H1 (cell line): ENCODE measurements around the gene PLSCR3. TPM values are rescaled to one million over a fixed set of nuclear protein-coding genes. Genes with fewer than 3 reads are reported as not detected.

ENCODE experiments used
- CREB1 ChIP-seq: IDR thresholded peaks from 2 replicates; pipeline ENCODE4 v1.6.1; 2012; ENCODE audit warnings: inconsistent platforms
- HDAC2 ChIP-seq, 2 experiments: fragments of 300-600 bp in 1 of 2; sonication (generic) in 1 of 2; IDR thresholded peaks; 2 replicates each; pipeline ENCODE4 v1.6.1; 2011 to 2012; ENCODE audit warnings: low read depth in 2 of 2, low read length in 2 of 2, mild to moderate bottlenecking in 2 of 2, moderate library complexity in 2 of 2, borderline replicate concordance in 1 of 2, inconsistent platforms in 1 of 2
- SIRT6 ChIP-seq: IDR thresholded peaks from one replicate; pipeline ENCODE4 v1.7.1; 2012; ENCODE audit warnings: low read length, inconsistent platforms
- TCF12 ChIP-seq: IDR thresholded peaks from 2 replicates; pipeline ENCODE4 v1.6.1; 2011; ENCODE audit warnings: low read depth, mild to moderate bottlenecking, low read length
- polyA plus RNA-seq, 7 experiments: library from polyadenylated mRNA; depleted of rRNA in 3 of 7; stranded (reverse) in 5 of 7; unstranded in 2 of 7; fragments of >200 nt in 5 of 7; fragments of 200-250 nt in 2 of 7; gene quantifications; 1 replicate in 5 of 7; 2 replicates in 1 of 7; 4 replicates in 1 of 7; pipeline versions ENCODE4 v1.2.1 to v1.2.3, GENCODE V29; 2011 to 2013; ENCODE audit warnings: missing spikeins in 2 of 7, mixed read lengths in 2 of 7
- total RNA-seq: library from RNA; stranded (reverse); fragmentation: NEBNext Ultra II Directional; extraction: Animal tissue kit (Norgen Biotek cat#: 25700); gene quantifications from 2 replicates; pipeline ENCODE4 v1.2.1, GENCODE V29; 2021
- TF ChIP-seq, protein P1 (sequence below), 3 experiments: IDR thresholded peaks; 1 replicate in 2 of 3; 2 replicates in 1 of 3; pipeline versions ENCODE4 v1.5.1 to v1.6.1; 2011; ENCODE audit warnings: low read length in 3 of 3, mild to moderate bottlenecking in 3 of 3, inconsistent platforms in 2 of 3, low read depth in 1 of 3, moderate library complexity in 1 of 3; ENCODE audit not compliant: insufficient read depth in 1 of 3; ENCODE audit errors: control extremely low read depth in 1 of 3

The PLSCR3 gene
- total and polyA plus RNA-seq, 2 of the 8 experiments (the other 6 are each of a cell fraction or from before 2014, with no cell fraction given), result 36.1 to 38.7 TPM

DNA sequence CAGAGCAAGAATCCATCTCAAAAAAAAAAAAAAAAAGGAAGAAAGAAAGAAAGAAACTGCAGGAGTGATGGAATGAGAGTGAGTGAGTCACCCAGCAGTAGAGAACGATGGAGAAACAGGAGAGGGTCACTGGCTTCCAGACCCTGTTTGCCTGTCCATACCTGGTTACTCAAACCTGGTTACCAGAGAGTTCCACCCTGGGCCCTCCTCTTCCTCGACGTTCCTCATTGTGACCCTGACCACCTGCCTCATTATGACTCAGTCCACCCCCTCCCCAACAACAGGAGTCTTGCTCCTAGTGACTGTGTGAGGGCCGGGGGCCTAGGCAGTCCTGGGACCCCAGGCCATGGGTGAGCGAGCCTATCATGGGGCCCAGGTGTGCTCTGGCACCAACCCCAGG is 34.2 kb upstream of the PLSCR3 start, which contains the start of gene SPEM3 (continued):
- TF ChIP-seq, protein P1, sequence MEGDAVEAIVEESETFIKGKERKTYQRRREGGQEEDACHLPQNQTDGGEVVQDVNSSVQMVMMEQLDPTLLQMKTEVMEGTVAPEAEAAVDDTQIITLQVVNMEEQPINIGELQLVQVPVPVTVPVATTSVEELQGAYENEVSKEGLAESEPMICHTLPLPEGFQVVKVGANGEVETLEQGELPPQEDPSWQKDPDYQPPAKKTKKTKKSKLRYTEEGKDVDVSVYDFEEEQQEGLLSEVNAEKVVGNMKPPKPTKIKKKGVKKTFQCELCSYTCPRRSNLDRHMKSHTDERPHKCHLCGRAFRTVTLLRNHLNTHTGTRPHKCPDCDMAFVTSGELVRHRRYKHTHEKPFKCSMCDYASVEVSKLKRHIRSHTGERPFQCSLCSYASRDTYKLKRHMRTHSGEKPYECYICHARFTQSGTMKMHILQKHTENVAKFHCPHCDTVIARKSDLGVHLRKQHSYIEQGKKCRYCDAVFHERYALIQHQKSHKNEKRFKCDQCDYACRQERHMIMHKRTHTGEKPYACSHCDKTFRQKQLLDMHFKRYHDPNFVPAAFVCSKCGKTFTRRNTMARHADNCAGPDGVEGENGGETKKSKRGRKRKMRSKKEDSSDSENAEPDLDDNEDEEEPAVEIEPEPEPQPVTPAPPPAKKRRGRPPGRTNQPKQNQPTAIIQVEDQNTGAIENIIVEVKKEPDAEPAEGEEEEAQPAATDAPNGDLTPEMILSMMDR (IDR thresholded peaks at IDR 0.05; ENCODE audit: control extremely low read depth in 1 of 3, insufficient read depth in 1 of 3, low read depth in 1 of 3, low read length in 3 of 3), result no peak
- no peak for TF ChIP-seq CREB1
- no peak for TF ChIP-seq SIRT6
- TF ChIP-seq TCF12, result no peak
- no peak for TF ChIP-seq HDAC2 (IDR thresholded peaks at IDR 0.05; ENCODE audit: borderline replicate concordance in 1 of 2, low read depth in 2 of 2, low read length in 2 of 2)
- TF ChIP-seq, all 59 proteins: peak for 0
